GM12878 (cell line): Measurements from ENCODE around the gene ASB15.

Experiments used
- BACH1 ChIP-seq: fragments of 450-650 bp; IDR thresholded peaks from 2 replicates; pipeline ENCODE4 v1.6.1; 2017; ENCODE audit warnings: mild to moderate bottlenecking, borderline replicate concordance
- CHD2 ChIP-seq: IDR thresholded peaks from 2 replicates; pipeline ENCODE4 v1.6.1; 2011; ENCODE audit warnings: low read depth, low read length, improper control_type of control experiment, borderline replicate concordance
- CTCF ChIP-seq, 3 experiments: IDR thresholded peaks in 2 of 3; conservative IDR thresholded peaks in 1 of 3; 2 replicates each; pipeline ENCODE4 v1.5.1; 2011; ENCODE audit warnings: low read depth in 3 of 3, low read length in 3 of 3, mild to moderate bottlenecking in 3 of 3, control low read depth in 2 of 3, moderate library complexity in 2 of 3, inconsistent platforms in 1 of 3, mixed read lengths in 1 of 3; ENCODE audit not compliant: control insufficient read depth in 2 of 3, insufficient read depth in 1 of 3; ENCODE audit errors: extremely low read depth in 1 of 3
- E2F8 ChIP-seq: fragments of 450-650 bp; IDR thresholded peaks from 2 replicates; pipeline ENCODE4 v1.6.1; 2018; ENCODE audit warnings: mild to moderate bottlenecking, low read depth, moderate library complexity; ENCODE audit not compliant: partially characterized antibody
- FOXM1 ChIP-seq: IDR thresholded peaks from 2 replicates; pipeline ENCODE4 v1.6.1; 2012; ENCODE audit warnings: low read depth, mild to moderate bottlenecking, inconsistent platforms, low read length, moderate library complexity
- HDAC6 ChIP-seq: fragments of 200-600 bp; sonication (generic); IDR thresholded peaks from one replicate; pipeline ENCODE4 v1.8.0; 2017; ENCODE audit warnings: antibody characterized with exemption; ENCODE audit not compliant: unreplicated experiment
- RAD51 ChIP-seq: fragments of 450-650 bp; IDR thresholded peaks from 2 replicates; pipeline ENCODE4 v1.6.1; 2016; ENCODE audit warnings: moderate library complexity, mild to moderate bottlenecking, inconsistent platforms
- RFX5 ChIP-seq: IDR thresholded peaks from 2 replicates; pipeline ENCODE4 v1.6.1; 2011; ENCODE audit warnings: low read depth, low read length, improper control_type of control experiment
- SIX5 ChIP-seq: IDR thresholded peaks from 2 replicates; pipeline ENCODE4 v1.6.1; 2011; ENCODE audit warnings: mild to moderate bottlenecking, low read depth, low read length, moderate library complexity; ENCODE audit not compliant: severe bottlenecking
- SPI1 ChIP-seq: IDR thresholded peaks from 2 replicates; pipeline ENCODE4 v1.6.1; 2011; ENCODE audit warnings: low read depth, mild to moderate bottlenecking, low read length, moderate library complexity, borderline replicate concordance; ENCODE audit not compliant: insufficient read depth
- TCF12 ChIP-seq: IDR thresholded peaks from 2 replicates; pipeline ENCODE4 v1.6.1; 2011; ENCODE audit warnings: low read depth, mild to moderate bottlenecking, low read length
- TCF7 ChIP-seq: IDR thresholded peaks from 2 replicates; pipeline ENCODE4 v1.6.1; 2014; ENCODE audit warnings: antibody characterized with exemption, borderline replicate concordance
- ZNF384 ChIP-seq: IDR thresholded peaks from 2 replicates; pipeline ENCODE4 v1.6.1; 2012; ENCODE audit warnings: low read depth, mild to moderate bottlenecking, low read length, improper control_type of control experiment, borderline replicate concordance

- TF ChIP-seq SIX5 (no peak), TCF7 (no peak), HDAC6 (no peak), CTCF (IDR thresholded peaks at IDR 0.05 in 2 of 3, conservative IDR thresholded peaks at IDR 0.05 in 1 of 3; ENCODE audit: control insufficient read depth in 2 of 3, extremely low read depth in 1 of 3, insufficient read depth in 1 of 3, low read depth in 3 of 3, low read length in 3 of 3) (no peak), CHD2 (no peak), SPI1 (no peak), E2F8 (no peak), FOXM1 (no peak), RAD51 (no peak), ZNF384 (no peak), TCF12 (no peak), RFX5 (no peak), BACH1 (no peak)
These were observed 30.4 kb upstream of the ASB15 start for GRCh38 chr7:123571187-123571586.
